H9 (cell line): ENCODE data around the gene TECPR2. TPM values are rescaled to one million over a fixed set of nuclear protein-coding genes. Genes with fewer than 3 reads are reported as not detected.

ENCODE experiments used
- DNase-seq: peaks from one replicate; pipeline ENCODE4 v3.0.0-alpha.2; 2017
- H2AFZ ChIP-seq: one replicate; pipeline ENCODE4 v1.6.1; 2013; ENCODE audit warnings: mild to moderate bottlenecking, low read length, control low read depth, moderate library complexity
- H2AK5ac ChIP-seq: 2 replicates; pipeline ENCODE4 v1.6.1; 2013; ENCODE audit warnings: low read length, control low read depth, mixed read lengths; ENCODE audit not compliant: insufficient read length
- H2BK120ac ChIP-seq: one replicate; pipeline ENCODE4 v1.6.1; 2013; ENCODE audit warnings: low read depth, mild to moderate bottlenecking, low read length, control low read depth, inconsistent platforms; ENCODE audit not compliant: poor library complexity, severe bottlenecking
- H2BK12ac ChIP-seq: 2 replicates; pipeline ENCODE4 v1.6.1; 2013; ENCODE audit warnings: low read length, control low read depth, mixed read lengths, low read depth; ENCODE audit not compliant: insufficient read length
- H2BK15ac ChIP-seq: 2 replicates; pipeline ENCODE4 v1.6.1; 2013; ENCODE audit warnings: low read depth, low read length, control low read depth
- H2BK20ac ChIP-seq: one replicate; pipeline ENCODE4 v1.6.1; 2013; ENCODE audit warnings: low read depth, mild to moderate bottlenecking, low read length, control low read depth, inconsistent platforms; ENCODE audit not compliant: poor library complexity, severe bottlenecking
- H2BK5ac ChIP-seq: 2 replicates; pipeline ENCODE4 v1.6.1; 2013; ENCODE audit warnings: low read length, control low read depth, mixed read lengths; ENCODE audit not compliant: insufficient read length
- H3K14ac ChIP-seq: 2 replicates; pipeline ENCODE4 v1.6.1; 2013; ENCODE audit warnings: low read length, control low read depth; ENCODE audit not compliant: insufficient read depth
- H3K18ac ChIP-seq: 2 replicates; pipeline ENCODE4 v1.6.1; 2013; ENCODE audit warnings: low read depth, mild to moderate bottlenecking, mixed read lengths, low read length, control low read depth; ENCODE audit not compliant: insufficient read length
- H3K23ac ChIP-seq: 2 replicates; pipeline ENCODE4 v1.6.1; 2013; ENCODE audit warnings: low read length, control low read depth, mixed read lengths, low read depth; ENCODE audit not compliant: insufficient read length
- H3K23me2 ChIP-seq: 2 replicates; pipeline ENCODE4 v1.6.1; 2013; ENCODE audit warnings: low read depth, mild to moderate bottlenecking, mixed read lengths, low read length, control low read depth; ENCODE audit not compliant: insufficient read length, poor library complexity, severe bottlenecking
- H3K27ac ChIP-seq: 2 replicates; pipeline ENCODE4 v1.5.1; 2013; ENCODE audit warnings: low read length, control low read depth, mixed read lengths, low read depth; ENCODE audit not compliant: insufficient read length
- H3K27me3 ChIP-seq: 2 replicates; pipeline ENCODE4 v1.6.1; 2013; ENCODE audit warnings: low read length, control low read depth, inconsistent platforms; ENCODE audit not compliant: insufficient read depth
- H3K4ac ChIP-seq: 2 replicates; pipeline ENCODE4 v1.6.1; 2013; ENCODE audit warnings: low read depth, mild to moderate bottlenecking, control low read depth, inconsistent platforms, low read length, moderate library complexity
- H3K4me1 ChIP-seq: 2 replicates; pipeline ENCODE4 v1.6.1; 2013; ENCODE audit warnings: low read length, control low read depth, inconsistent platforms; ENCODE audit not compliant: insufficient read depth
- H3K4me2 ChIP-seq: 2 replicates; pipeline ENCODE4 v1.6.1; 2013; ENCODE audit warnings: low read length, control low read depth, mixed read lengths; ENCODE audit not compliant: insufficient read length, insufficient read depth
- H3K56ac ChIP-seq: 2 replicates; pipeline ENCODE4 v1.6.1; 2013; ENCODE audit warnings: low read depth, mild to moderate bottlenecking, mixed read lengths, low read length, control low read depth; ENCODE audit not compliant: insufficient read length
- H3K79me1 ChIP-seq: 2 replicates; pipeline ENCODE4 v1.6.1; 2013; ENCODE audit warnings: low read depth, mild to moderate bottlenecking, moderate library complexity, low read length, control low read depth, inconsistent platforms; ENCODE audit not compliant: insufficient read depth, poor library complexity, severe bottlenecking
- H3K79me2 ChIP-seq: 2 replicates; pipeline ENCODE4 v1.6.1; 2013; ENCODE audit warnings: low read length, control low read depth, inconsistent platforms; ENCODE audit not compliant: insufficient read depth
- H3K9ac ChIP-seq: 2 replicates; pipeline ENCODE4 v1.6.1; 2013; ENCODE audit warnings: low read length, control low read depth, mixed read lengths; ENCODE audit not compliant: insufficient read length; ENCODE audit errors: extremely low read depth
- H3K9me3 ChIP-seq: one replicate; pipeline ENCODE4 v1.6.1; 2013; ENCODE audit warnings: low read depth, low read length, inconsistent platforms; ENCODE audit not compliant: control insufficient read depth
- H3T11ph ChIP-seq: one replicate; pipeline ENCODE4 v1.6.1; 2013; ENCODE audit warnings: mild to moderate bottlenecking, low read length, control low read depth, inconsistent platforms
- H4K20me1 ChIP-seq: one replicate; pipeline ENCODE4 v1.6.1; 2013; ENCODE audit not compliant: control insufficient read depth, insufficient read length, insufficient read depth
- H4K5ac ChIP-seq: 2 replicates; pipeline ENCODE4 v1.6.1; 2013; ENCODE audit warnings: low read depth, mild to moderate bottlenecking, mixed read lengths, low read length, control low read depth; ENCODE audit not compliant: insufficient read length
- H4K8ac ChIP-seq: replicated peaks from 2 replicates; pipeline ENCODE4 v1.6.1; 2013; ENCODE audit warnings: low read length, control low read depth, mixed read lengths, low read depth; ENCODE audit not compliant: insufficient read length
- H4K91ac ChIP-seq: 2 replicates; pipeline ENCODE4 v1.6.1; 2013; ENCODE audit warnings: low read depth, mild to moderate bottlenecking, moderate library complexity, mixed read lengths, low read length, control low read depth; ENCODE audit not compliant: insufficient read length
- H3K27ac Mint-ChIP-seq, 3 experiments: 2 replicates in 2 of 3; 3 replicates in 1 of 3; pipeline ENCODE4 v1.8.0; 2020 to 2021; ENCODE audit warnings: mixed read lengths in 3 of 3, mild to moderate bottlenecking in 1 of 3, moderate library complexity in 1 of 3
- H3K27me3 Mint-ChIP-seq: 2 replicates; pipeline ENCODE4 v1.8.0; 2021; ENCODE audit warnings: low read depth, mild to moderate bottlenecking, moderate library complexity, mixed read lengths
- H3K36me3 Mint-ChIP-seq, 3 experiments: 2 replicates in 2 of 3; 3 replicates in 1 of 3; pipeline ENCODE4 v1.8.0; 2020 to 2021; ENCODE audit warnings: low read depth in 3 of 3, mixed read lengths in 3 of 3; ENCODE audit not compliant: insufficient read depth in 1 of 3
- H3K4me1 Mint-ChIP-seq, 2 experiments: 2 replicates each; pipeline ENCODE4 v1.8.0; 2020; ENCODE audit warnings: mixed read lengths in 2 of 2
- H3K4me3 Mint-ChIP-seq, 2 experiments: 2 replicates in 1 of 2; 3 replicates in 1 of 2; pipeline ENCODE4 v1.8.0; 2020 to 2021; ENCODE audit warnings: mild to moderate bottlenecking in 2 of 2, mixed read lengths in 2 of 2, moderate library complexity in 1 of 2
- H3K9me3 Mint-ChIP-seq, 2 experiments: 2 replicates in 1 of 2; 3 replicates in 1 of 2; pipeline ENCODE4 v1.8.0; 2020; ENCODE audit warnings: mild to moderate bottlenecking in 2 of 2, mixed read lengths in 2 of 2, moderate library complexity in 1 of 2
- CTCF ChIP-seq: fragments of 200-600 bp; sonication (generic); conservative IDR thresholded peaks from 3 replicates; pipeline ENCODE4 v1.8.0; 2021; ENCODE audit warnings: antibody characterized with exemption, mild to moderate bottlenecking
- whole genome bisulfite sequencing: extraction: QIAGEN DNeasy Blood & Tissue Kit; methylation state at CpG from one replicate; pipeline ENCODE4 v1.1.7; 2013; ENCODE audit warnings: missing lambda C conversion rate, low lambda C conversion rate, mixed read lengths; ENCODE audit not compliant: insufficient read length; ENCODE audit errors: extremely low coverage; 5-methylcytosine and 5-hydroxymethylcytosine counted together
- total RNA-seq: library from RNA; stranded (reverse); gene quantifications from 2 replicates; pipeline ENCODE4 v1.2.1, GENCODE V29; 2021

Gene TECPR2
- total RNA-seq, 1 experiment from 2014 or later, result 15.4 TPM

- Histone ChIP-seq H3K79me2 (no peaks in the 10 kb centered on the region), H2BK5ac (no peak overlapping the region), H4K20me1 (no peaks in the 10 kb centered on the region), H3K9ac (no peak overlapping the region), H3K4ac (no peak overlapping the region), H2BK20ac (no peak overlapping the region), H3K4me2 (no peak overlapping the region), H3K23me2 (no peaks in the 10 kb centered on the region), H3K79me1 (no peaks in the 10 kb centered on the region), H4K5ac (no peak overlapping the region), H3K14ac (no peak overlapping the region), H3K27me3 (no peaks in the 10 kb centered on the region), H3K23ac (no peak overlapping the region), H3K4me1 (peaks cover 3% of the 10 kb centered on the region; the same call in 1 of the 2 replicates), H2BK120ac (no peak overlapping the region), H3K27ac (no peak overlapping the region), H2AK5ac (no peak overlapping the region), H3K9me3 (peaks cover 9% of the 10 kb centered on the region), H4K8ac (no peak overlapping the region), H2AFZ (no peak overlapping the region), H4K91ac (no peak overlapping the region), H2BK12ac (no peak overlapping the region), H3K18ac (no peak overlapping the region), H3T11ph (no peak overlapping the region), H2BK15ac (no peak overlapping the region), H3K56ac (no peak overlapping the region)
- peak overlapping the region; percentile 48 to 90 (median 83); a peak in 5 of 7 replicates for H3K27ac Mint-ChIP-seq
- H3K4me1 Mint-ChIP-seq, result peaks cover 10 to 22% of the 10 kb centered on the region in 2 experiments
- no peak for TF ChIP-seq CTCF
- no peak for DNase-seq
- no peaks in the 10 kb centered on the region for H3K27me3 Mint-ChIP-seq
- WGBS, result no CpG with 5 or more reads among the region's 7 CpGs
- peaks cover 19 to 35% (median 19%) of the 10 kb centered on the region in 3 experiments; a peak in 6 of 7 replicates for H3K36me3 Mint-ChIP-seq
- H3K4me3 Mint-ChIP-seq, result no peak overlapping the region
- peaks cover 13 to 14% of the 10 kb centered on the region in 2 experiments for H3K9me3 Mint-ChIP-seq
Observed at GRCh38 chr14:102407258-102407657, 44.5 kb downstream of the TECPR2 start.
